OCI-LY1 (cell line): ENCODE results near the gene TMEM63B.

ENCODE experiments used
- EZH2 ChIP-seq: fragments of 200-600 bp; sonication (generic), shearing (Covaris generic); IDR thresholded peaks from 2 replicates; pipeline ENCODE4 v1.8.0; 2017; ENCODE audit warnings: borderline replicate concordance, mixed run types, mild to moderate bottlenecking, antibody characterized with exemption, low read length, moderate library complexity, mixed read lengths
- TF ChIP-seq, protein P1 (sequence below): fragments of 200-600 bp; sonication (generic), shearing (Covaris generic); IDR thresholded peaks from 2 replicates; pipeline ENCODE4 v1.5.1; 2017; ENCODE audit warnings: mild to moderate bottlenecking, antibody characterized with exemption, low read length, moderate library complexity, mixed read lengths

DNA sequence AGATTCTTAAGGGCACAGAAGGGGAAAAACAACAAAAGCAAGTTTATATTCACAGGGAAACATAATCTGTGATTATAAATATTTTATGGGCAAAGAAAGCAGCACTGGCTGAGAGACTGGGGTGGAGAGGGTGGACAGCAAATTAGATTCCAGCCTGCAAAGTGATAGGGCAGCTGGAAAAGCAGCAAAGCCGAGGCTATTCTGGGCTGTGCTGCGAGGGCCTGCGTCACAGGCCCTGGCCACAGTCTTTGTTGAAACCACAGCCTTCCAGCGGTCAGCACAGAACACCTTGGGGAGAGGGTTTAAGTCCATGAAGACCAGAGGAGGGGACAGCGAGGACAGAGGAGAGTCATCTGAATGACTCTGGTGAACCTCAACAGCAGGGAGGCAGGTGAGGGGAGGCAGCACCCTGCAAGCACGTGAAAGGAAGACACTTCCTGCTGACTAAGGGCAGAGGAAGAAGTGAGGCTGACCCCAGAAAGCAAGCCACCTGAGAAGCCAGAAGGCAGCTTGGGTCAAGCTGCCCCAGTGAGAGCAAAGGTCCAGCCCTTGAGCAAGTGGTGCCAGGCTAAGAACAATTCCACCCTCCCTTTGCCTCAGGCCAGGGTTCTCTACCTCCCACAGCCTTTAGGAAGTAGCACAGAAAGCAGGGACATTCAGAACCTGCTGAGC lies 17.2 kb upstream of the TMEM63B start:
- no peak for TF ChIP-seq EZH2
- TF ChIP-seq, protein P1, sequence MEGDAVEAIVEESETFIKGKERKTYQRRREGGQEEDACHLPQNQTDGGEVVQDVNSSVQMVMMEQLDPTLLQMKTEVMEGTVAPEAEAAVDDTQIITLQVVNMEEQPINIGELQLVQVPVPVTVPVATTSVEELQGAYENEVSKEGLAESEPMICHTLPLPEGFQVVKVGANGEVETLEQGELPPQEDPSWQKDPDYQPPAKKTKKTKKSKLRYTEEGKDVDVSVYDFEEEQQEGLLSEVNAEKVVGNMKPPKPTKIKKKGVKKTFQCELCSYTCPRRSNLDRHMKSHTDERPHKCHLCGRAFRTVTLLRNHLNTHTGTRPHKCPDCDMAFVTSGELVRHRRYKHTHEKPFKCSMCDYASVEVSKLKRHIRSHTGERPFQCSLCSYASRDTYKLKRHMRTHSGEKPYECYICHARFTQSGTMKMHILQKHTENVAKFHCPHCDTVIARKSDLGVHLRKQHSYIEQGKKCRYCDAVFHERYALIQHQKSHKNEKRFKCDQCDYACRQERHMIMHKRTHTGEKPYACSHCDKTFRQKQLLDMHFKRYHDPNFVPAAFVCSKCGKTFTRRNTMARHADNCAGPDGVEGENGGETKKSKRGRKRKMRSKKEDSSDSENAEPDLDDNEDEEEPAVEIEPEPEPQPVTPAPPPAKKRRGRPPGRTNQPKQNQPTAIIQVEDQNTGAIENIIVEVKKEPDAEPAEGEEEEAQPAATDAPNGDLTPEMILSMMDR = no peak
